SU-DHL-6 (cell line): ENCODE data around the gene CADPS.

Source experiments
- H2AFZ ChIP-seq: fragments of 200-600 bp; sonication (generic); 2 replicates; pipeline ENCODE4 v1.6.1; 2014; ENCODE audit warnings: low read depth, mild to moderate bottlenecking, moderate library complexity, mixed read lengths, antibody characterized with exemption, low read length; ENCODE audit not compliant: severe bottlenecking
- H3F3A ChIP-seq: fragments of 200-600 bp; shearing (Covaris generic); 2 replicates; pipeline ENCODE4 v1.6.0; 2016; ENCODE audit warnings: antibody characterized with exemption, mild to moderate bottlenecking; ENCODE audit not compliant: insufficient read depth
- H3K27ac ChIP-seq: fragments of 200-600 bp; sonication (generic); 2 replicates; pipeline ENCODE4 v1.5.1; 2016; ENCODE audit warnings: low read depth, mild to moderate bottlenecking, low read length, moderate library complexity, mixed read lengths
- H3K27me3 ChIP-seq: fragments of 200-600 bp; sonication (generic), shearing (Covaris generic); 2 replicates; pipeline ENCODE4 v1.6.0; 2014; ENCODE audit warnings: mild to moderate bottlenecking, low read length
- H3K36me3 ChIP-seq: fragments of 200-600 bp; sonication (generic); 2 replicates; pipeline ENCODE4 v1.6.1; 2014; ENCODE audit warnings: mild to moderate bottlenecking, low read length, mixed read lengths
- H3K4me2 ChIP-seq: fragments of 300-600, 200-600 bp; shearing (Covaris generic), sonication (generic); 2 replicates; pipeline ENCODE4 v1.6.0; 2014; ENCODE audit warnings: low read length, low read depth, mild to moderate bottlenecking; ENCODE audit not compliant: poor library complexity, severe bottlenecking
- H3K4me3 ChIP-seq: fragments of 200-600 bp; sonication (generic); 2 replicates; pipeline ENCODE4 v1.5.1; 2014; ENCODE audit warnings: antibody characterized with exemption, low read length, mild to moderate bottlenecking, mixed read lengths; ENCODE audit not compliant: insufficient read depth, poor library complexity, severe bottlenecking
- H3K79me2 ChIP-seq: fragments of 200-600 bp; sonication (generic); 2 replicates; pipeline ENCODE4 v1.6.1; 2014; ENCODE audit warnings: mild to moderate bottlenecking, low read length, moderate library complexity; ENCODE audit not compliant: insufficient read depth
- H3K9ac ChIP-seq: fragments of 200-600 bp; sonication (generic); 2 replicates; pipeline ENCODE4 v1.7.0; 2014; ENCODE audit warnings: mild to moderate bottlenecking, low read length
- H3K9me2 ChIP-seq: fragments of 200-600 bp; sonication (generic); replicated peaks from 2 replicates; pipeline ENCODE4 v1.6.1; 2014; ENCODE audit warnings: low read length; ENCODE audit not compliant: insufficient read depth
- H3K9me3 ChIP-seq: fragments of 200-600 bp; sonication (generic); 2 replicates; pipeline ENCODE4 v1.6.1; 2014; ENCODE audit warnings: low read length, mixed read lengths; ENCODE audit not compliant: insufficient read depth
- H4K20me1 ChIP-seq: fragments of 200-600 bp; sonication (generic); 2 replicates; pipeline ENCODE4 v1.6.1; 2014; ENCODE audit warnings: low read depth, mild to moderate bottlenecking, antibody characterized with exemption, low read length, moderate library complexity, mixed read lengths
- CTCF ChIP-seq: fragments of 200-600 bp; sonication (generic); IDR thresholded peaks from one replicate; pipeline ENCODE4 v1.5.1; 2017; ENCODE audit warnings: antibody characterized with exemption, mild to moderate bottlenecking, low read length, moderate library complexity; ENCODE audit not compliant: insufficient read depth, poor library complexity, severe bottlenecking
- EZH2phosphoT487 ChIP-seq: fragments of 200-600 bp; sonication (generic), shearing (Covaris generic); conservative IDR thresholded peaks from 2 replicates; pipeline ENCODE4 v1.6.1; 2018; ENCODE audit warnings: mild to moderate bottlenecking, antibody characterized with exemption, low read length, moderate library complexity, mixed read lengths

CADPS gene

GRCh38 chr3:62655056-62655690, 220.0 kb downstream of the CADPS start:
- Histone ChIP-seq H3K4me3 (no peak overlapping the region), H3F3A (no peaks in the 10 kb centered on the region), H3K79me2 (no peaks in the 10 kb centered on the region), H3K9ac (no peak overlapping the region), H3K4me2 (no peak overlapping the region), H3K9me2 (no peaks in the 10 kb centered on the region), H2AFZ (no peak overlapping the region), H3K27me3 (no peaks in the 10 kb centered on the region), H4K20me1 (no peaks in the 10 kb centered on the region), H3K9me3 (no peaks in the 10 kb centered on the region), H3K27ac (no peak overlapping the region), H3K36me3 (no peaks in the 10 kb centered on the region)
- TF ChIP-seq EZH2phosphoT487 = no peak
- TF ChIP-seq CTCF = no peak

GRCh38 chr3:62653796-62654195, 221.4 kb downstream of the CADPS start:
- Histone ChIP-seq H3K4me3 (no peak overlapping the region), H2AFZ (no peak overlapping the region), H3K27ac (no peak overlapping the region), H3K36me3 (0 out of 2 replicates have a peak, but pooled peaks cover 1% of the 10 kb centered on the region), H4K20me1 (no peaks in the 10 kb centered on the region), H3K9ac (no peak overlapping the region), H3K9me3 (no peaks in the 10 kb centered on the region), H3K4me2 (no peak overlapping the region), H3K27me3 (no peaks in the 10 kb centered on the region), H3F3A (no peaks in the 10 kb centered on the region), H3K79me2 (no peaks in the 10 kb centered on the region), H3K9me2 (no peaks in the 10 kb centered on the region)
- TF ChIP-seq EZH2phosphoT487 (no peak), CTCF (no peak)

- TF ChIP-seq CTCF (no peak), EZH2phosphoT487 (no peak)
- Histone ChIP-seq H3K4me2 (no peak overlapping the region), H2AFZ (no peak overlapping the region), H3K9ac (no peak overlapping the region), H3K9me2 (no peaks in the 10 kb centered on the region), H3K79me2 (no peaks in the 10 kb centered on the region), H3K27ac (no peak overlapping the region), H3K4me3 (no peak overlapping the region), H3K36me3 (0 out of 2 replicates have a peak, but pooled peaks cover 2% of the 10 kb centered on the region), H3F3A (no peaks in the 10 kb centered on the region), H3K9me3 (no peaks in the 10 kb centered on the region), H3K27me3 (no peaks in the 10 kb centered on the region), H4K20me1 (no peaks in the 10 kb centered on the region)
Observed at GRCh38 chr3:62647711-62648110, 227.5 kb downstream of the CADPS start.
